IMR-90 (cell line): ENCODE data around the gene RANBP9.

Experiments
- BHLHE40 ChIP-seq: fragments of 150-350 bp; IDR thresholded peaks from 2 replicates; pipeline ENCODE4 v1.6.1; 2016; ENCODE audit warnings: mild to moderate bottlenecking, low read depth, low read length
- TF ChIP-seq, protein P1 (sequence below): conservative IDR thresholded peaks from 2 replicates; pipeline ENCODE4 v1.5.1; 2012; ENCODE audit warnings: mild to moderate bottlenecking, low read depth, low read length, improper control_type of control experiment

- TF ChIP-seq BHLHE40 = no peak
- TF ChIP-seq, protein P1, sequence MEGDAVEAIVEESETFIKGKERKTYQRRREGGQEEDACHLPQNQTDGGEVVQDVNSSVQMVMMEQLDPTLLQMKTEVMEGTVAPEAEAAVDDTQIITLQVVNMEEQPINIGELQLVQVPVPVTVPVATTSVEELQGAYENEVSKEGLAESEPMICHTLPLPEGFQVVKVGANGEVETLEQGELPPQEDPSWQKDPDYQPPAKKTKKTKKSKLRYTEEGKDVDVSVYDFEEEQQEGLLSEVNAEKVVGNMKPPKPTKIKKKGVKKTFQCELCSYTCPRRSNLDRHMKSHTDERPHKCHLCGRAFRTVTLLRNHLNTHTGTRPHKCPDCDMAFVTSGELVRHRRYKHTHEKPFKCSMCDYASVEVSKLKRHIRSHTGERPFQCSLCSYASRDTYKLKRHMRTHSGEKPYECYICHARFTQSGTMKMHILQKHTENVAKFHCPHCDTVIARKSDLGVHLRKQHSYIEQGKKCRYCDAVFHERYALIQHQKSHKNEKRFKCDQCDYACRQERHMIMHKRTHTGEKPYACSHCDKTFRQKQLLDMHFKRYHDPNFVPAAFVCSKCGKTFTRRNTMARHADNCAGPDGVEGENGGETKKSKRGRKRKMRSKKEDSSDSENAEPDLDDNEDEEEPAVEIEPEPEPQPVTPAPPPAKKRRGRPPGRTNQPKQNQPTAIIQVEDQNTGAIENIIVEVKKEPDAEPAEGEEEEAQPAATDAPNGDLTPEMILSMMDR = no peak
Measured at GRCh38 chr6:13635948-13636658, 75.5 kb downstream of the RANBP9 start.
